ENCODE measurements around the gene TSPAN10.
"Not testable (repeated sequence)": the region's sequence is repeated elsewhere in the genome, so short reads cannot be mapped to it uniquely, and the experiment has no call there.

Gene TSPAN10

GRCh38 chr17:81636505-81637288 lies at the start of gene TSPAN10, which contains the start of gene NPLOC4:
TSS of gene TSPAN10 (plus strand) at chr17:81637196. CDS start at chr17:81642413, 5,217 bp downstream.
TSS of gene NPLOC4 (minus strand) at chr17:81637112. CDS start at chr17:81636930, 182 bp downstream.
- DNase-seq, result peak in 13 of 14 donors; percentile 33 to 90 (median 75)

GRCh38 chr17:81589612-81590011 lies 47.4 kb upstream of the TSPAN10 start:
- no peak for DNase-seq

- no peak for DNase-seq
Measured at GRCh38 chr17:81590121-81590520, 46.9 kb upstream of the TSPAN10 start.

- DNase-seq, result no peak
Measured at GRCh38 chr17:81591971-81592370, 45.0 kb upstream of the TSPAN10 start.

GRCh38 chr17:81593105-81593871 lies 43.7 kb upstream of the TSPAN10 start:
- no peak for DNase-seq

- DNase-seq, result no peak
Measured at GRCh38 chr17:81599719-81600486, 37.1 kb upstream of the TSPAN10 start.

GRCh38 chr17:81601525-81602120 lies 35.4 kb upstream of the TSPAN10 start:
- peak in 3 of 14 donors; percentile 7 to 26 (median 25) for DNase-seq

GRCh38 chr17:81603846-81604610 lies 33.0 kb upstream of the TSPAN10 start:
- DNase-seq, result no peak

- DNase-seq, result no peak
Measured at GRCh38 chr17:81607431-81607830, 29.6 kb upstream of the TSPAN10 start.

GRCh38 chr17:81608082-81608481 lies 28.9 kb upstream of the TSPAN10 start:
- DNase-seq, result no peak

GRCh38 chr17:81608605-81609004 lies 28.4 kb upstream of the TSPAN10 start:
- no peak for DNase-seq

- DNase-seq, result no peak
Measured at GRCh38 chr17:81609541-81610311, 27.3 kb upstream of the TSPAN10 start.

GRCh38 chr17:81612172-81612970 lies 24.6 kb upstream of the TSPAN10 start:
- peak in 1 of 14 donors; percentile 9 for DNase-seq

- no peak for DNase-seq
Measured at GRCh38 chr17:81615401-81615930, 21.5 kb upstream of the TSPAN10 start.

GRCh38 chr17:81616877-81617276 lies 20.1 kb upstream of the TSPAN10 start:
- no peak for DNase-seq

GRCh38 chr17:81618307-81618706 lies 18.7 kb upstream of the TSPAN10 start:
- DNase-seq, result not testable (repeated sequence)

GRCh38 chr17:81621494-81622130 lies 15.4 kb upstream of the TSPAN10 start:
- DNase-seq, result peak in 2 of 14 donors; percentile 2 to 45

- DNase-seq, result no peak
Measured at GRCh38 chr17:81630274-81630673, 6.7 kb upstream of the TSPAN10 start.

GRCh38 chr17:81631482-81631881 lies 5.5 kb upstream of the TSPAN10 start:
- no peak for DNase-seq
